GM18861 (cell line): ENCODE data around the gene AFF2.

Experiments used
- ATAC-seq: cut with Tn5 transposase; IDR thresholded peaks from one replicate; pipeline ENCODE4 v1.9.1; 2021; ENCODE audit not compliant: unreplicated experiment

The AFF2 gene

GRCh38 chrX:148500423-148501385 is at the start of gene AFF2:
Gene AFF2 (plus strand): TSS chrX:148500617. CDS start chrX:148501098, 481 bp downstream.
- no peak for ATAC-seq

- peak; percentile 50 for ATAC-seq
Observed at GRCh38 chrX:148457279-148457678, 43.1 kb upstream of the AFF2 start.

GRCh38 chrX:148459343-148459742 is 41.1 kb upstream of the AFF2 start:
- ATAC-seq, result peak; percentile 93

GRCh38 chrX:148466292-148466691 is 34.1 kb upstream of the AFF2 start:
- peak; percentile 98 for ATAC-seq

- ATAC-seq, result no peak
Observed at GRCh38 chrX:148470324-148470723, 30.1 kb upstream of the AFF2 start.

- ATAC-seq, result no peak
Observed at GRCh38 chrX:148474030-148474429, 26.4 kb upstream of the AFF2 start.

- no peak for ATAC-seq
Observed at GRCh38 chrX:148492057-148492456, 8.4 kb upstream of the AFF2 start.

- ATAC-seq, result no peak
Observed at GRCh38 chrX:148495176-148495575, 5.2 kb upstream of the AFF2 start.

GRCh38 chrX:148498067-148498466 is 2.4 kb upstream of the AFF2 start:
- ATAC-seq, result no peak

- no peak for ATAC-seq
Observed at GRCh38 chrX:148499638-148500422, 587 bp upstream of the AFF2 start.

- no peak for ATAC-seq
Observed at GRCh38 chrX:148501386-148502066, 1.1 kb downstream of the AFF2 start.

- ATAC-seq, result no peak
Observed at GRCh38 chrX:148504506-148504905, 4.1 kb downstream of the AFF2 start.

- no peak for ATAC-seq
Observed at GRCh38 chrX:148507418-148507817, 7.0 kb downstream of the AFF2 start.

GRCh38 chrX:148512453-148512852 is 12.0 kb downstream of the AFF2 start:
- no peak for ATAC-seq

GRCh38 chrX:148513661-148514060 is 13.2 kb downstream of the AFF2 start:
- ATAC-seq, result no peak

- no peak for ATAC-seq
Observed at GRCh38 chrX:148517176-148517575, 16.8 kb downstream of the AFF2 start.

- ATAC-seq, result no peak
Observed at GRCh38 chrX:148522006-148522405, 21.6 kb downstream of the AFF2 start.

GRCh38 chrX:148523303-148524080 is 23.1 kb downstream of the AFF2 start:
- ATAC-seq, result no peak

GRCh38 chrX:148530464-148531077 is 30.2 kb downstream of the AFF2 start:
- peak; percentile 46 for ATAC-seq

- ATAC-seq, result no peak
Observed at GRCh38 chrX:148534291-148534690, 33.9 kb downstream of the AFF2 start.
